Gastroesophageal sphincter (tissue), 4 donors: ENCODE data around the gene USP32. TPM values are rescaled to one million over a fixed set of nuclear protein-coding genes. Genes with fewer than 3 reads are reported as not detected.

Experiments
- ATAC-seq: fragments of 150-250 bp; one replicate; pipeline ENCODE4 v1.9.1; 2016; ENCODE audit warnings: mild to moderate bottlenecking, moderate library complexity
- H3K27ac ChIP-seq, 4 donors: fragments of 200-600 bp; sonication (generic) in 3 of 4; 1 replicate in 3 of 4; 2 replicates in 1 of 4; pipeline ENCODE4 v1.5.1; 2016 to 2019
- H3K27me3 ChIP-seq: fragments of 200-600 bp; sonication (generic); one replicate; pipeline ENCODE4 v1.5.1; 2019
- H3K36me3 ChIP-seq, 2 donors: fragments of 200-600 bp; sonication (generic); one replicate each; pipeline ENCODE4 v1.5.1; 2019; ENCODE audit warnings: control low read depth in 1 of 2
- H3K4me1 ChIP-seq, 3 donors: fragments of 200-600 bp; sonication (generic); 1 replicate in 2 of 3; 2 replicates in 1 of 3; pipeline ENCODE4 v1.5.1; 2016 to 2019; ENCODE audit warnings: control low read depth in 2 of 3
- H3K4me3 ChIP-seq, 2 donors: fragments of 200-600 bp; sonication (generic); one replicate each; pipeline ENCODE4 v1.5.1; 2019; ENCODE audit warnings: mild to moderate bottlenecking in 1 of 2, moderate library complexity in 1 of 2
- H3K9me3 ChIP-seq, 3 donors: fragments of 200-600 bp; sonication (generic); one replicate each; pipeline ENCODE4 v1.5.1; 2017 to 2019; ENCODE audit warnings: control low read depth in 2 of 3
- CTCF ChIP-seq, 4 experiments: fragments of 200-600 bp in 2 of 4; fragments of 450-650 bp in 2 of 4; sonication (generic) in 1 of 4; IDR thresholded peaks; one replicate each; pipeline ENCODE4 v1.5.1; 2017 to 2019; ENCODE audit warnings: antibody characterized with exemption in 4 of 4, mild to moderate bottlenecking in 2 of 4, moderate library complexity in 2 of 4
- EP300 ChIP-seq: sonication (generic); formaldehyde crosslinking; IDR thresholded peaks from one replicate; pipeline ENCODE4 v1.6.1; 2017; ENCODE audit warnings: antibody characterized with exemption, mild to moderate bottlenecking
- POLR2A ChIP-seq, 2 donors: fragments of 450-650 bp; IDR thresholded peaks; one replicate each; pipeline ENCODE4 v1.6.1; 2017; ENCODE audit warnings: antibody characterized with exemption in 2 of 2, mild to moderate bottlenecking in 2 of 2, moderate library complexity in 1 of 2
- POLR2AphosphoS5 ChIP-seq: sonication (generic); formaldehyde crosslinking; IDR thresholded peaks from one replicate; pipeline ENCODE4 v1.6.1; 2017; ENCODE audit warnings: antibody characterized with exemption
- WGBS, 2 donors: methylation state at CpG; one replicate each; pipeline ENCODE4 v1.1.5; 2018; ENCODE audit warnings: low coverage in 1 of 2; 5-methylcytosine and 5-hydroxymethylcytosine counted together
- total RNA-seq, 4 donors: library from RNA; depleted of rRNA; stranded (reverse); fragments of >200 nt; gene quantifications; one replicate each; pipeline ENCODE4 v1.1.0, GENCODE V29; 2016

The USP32 gene
- total RNA-seq, 4 donors from 2014 or later = 44.1 to 55.5 (median 51.4) TPM

- Histone ChIP-seq H3K9me3 (no peaks in the 10 kb centered on the region), H3K4me1 (no peaks in the 10 kb centered on the region), H3K27me3 (no peaks in the 10 kb centered on the region), H3K36me3 (peaks cover 0 to 65% of the 10 kb centered on the region in 2 donors), H3K27ac (no peak overlapping the region), H3K4me3 (no peak overlapping the region)
- ATAC-seq = no peak
- no peak for TF ChIP-seq EP300
- TF ChIP-seq POLR2AphosphoS5 = no peak
- no peak for TF ChIP-seq CTCF (IDR thresholded peaks at IDR 0.05)
- no peak for TF ChIP-seq POLR2A (IDR thresholded peaks at IDR 0.05)
Observed at GRCh38 chr17:60256174-60256573, 135.8 kb downstream of the USP32 start.

GRCh38 chr17:60253048-60253447, 138.9 kb downstream of the USP32 start:
- 83% methylated on average over 2 of the region's 2 CpGs for whole genome bisulfite sequencing, 2 donors
- no peak for ATAC-seq
- TF ChIP-seq EP300 (no peak), POLR2AphosphoS5 (no peak), CTCF (IDR thresholded peaks at IDR 0.05) (no peak), POLR2A (IDR thresholded peaks at IDR 0.05) (no peak)
- Histone ChIP-seq H3K4me1 (no peaks in the 10 kb centered on the region), H3K4me3 (no peak overlapping the region), H3K27me3 (no peaks in the 10 kb centered on the region), H3K27ac (no peak overlapping the region), H3K36me3 (peaks cover 0 to 67% of the 10 kb centered on the region in 2 donors), H3K9me3 (no peaks in the 10 kb centered on the region)

DNA sequence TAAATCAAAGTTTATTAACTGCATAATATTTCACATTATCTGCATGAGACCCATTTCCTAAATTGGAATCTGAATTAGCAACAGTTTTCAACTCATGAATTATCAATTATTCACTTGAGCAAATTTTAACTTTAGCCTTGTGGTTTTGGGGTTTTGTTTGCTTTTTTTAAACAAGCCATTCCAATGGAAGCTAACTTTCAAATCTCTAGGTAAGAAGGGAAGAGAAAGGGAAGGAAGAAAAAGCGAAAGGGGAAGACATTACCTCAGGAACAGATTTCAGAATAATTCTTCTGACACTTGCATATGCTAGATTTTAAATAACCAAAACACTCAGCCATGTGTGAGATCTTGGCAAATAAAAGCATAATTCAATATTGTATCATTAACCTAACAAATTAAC, 139.5 kb downstream of the USP32 start:
- Histone ChIP-seq H3K27me3 (no peaks in the 10 kb centered on the region), H3K36me3 (peaks cover 0 to 63% of the 10 kb centered on the region in 2 donors), H3K9me3 (no peaks in the 10 kb centered on the region), H3K4me1 (no peaks in the 10 kb centered on the region), H3K4me3 (no peak overlapping the region), H3K27ac (no peak overlapping the region)
- TF ChIP-seq POLR2AphosphoS5 = no peak
- no peak for TF ChIP-seq EP300
- TF ChIP-seq CTCF (IDR thresholded peaks at IDR 0.05) = no peak
- TF ChIP-seq POLR2A (IDR thresholded peaks at IDR 0.05) = no peak
- ATAC-seq = no peak
- WGBS, 2 donors = 88 to 100% methylated on average over 1 of the region's 1 CpG

- peaks cover 0 to 41% of the 10 kb centered on the region in 2 donors for H3K36me3 ChIP-seq
- no peaks in the 10 kb centered on the region for H3K9me3 ChIP-seq
- no peak overlapping the region for H3K4me3 ChIP-seq
- ATAC-seq = no peak
- no peaks in the 10 kb centered on the region for H3K27me3 ChIP-seq
- no peak overlapping the region for H3K27ac ChIP-seq
- TF ChIP-seq CTCF (IDR thresholded peaks at IDR 0.05) (no peak), EP300 (no peak), POLR2A (IDR thresholded peaks at IDR 0.05) (no peak), POLR2AphosphoS5 (no peak)
- no peaks in the 10 kb centered on the region for H3K4me1 ChIP-seq
Observed at GRCh38 chr17:60249290-60249826, 142.6 kb downstream of the USP32 start.

GRCh38 chr17:60248618-60249289, 143.2 kb downstream of the USP32 start:
- Histone ChIP-seq H3K36me3 (peaks cover 0 to 34% of the 10 kb centered on the region in 2 donors), H3K4me1 (no peaks in the 10 kb centered on the region), H3K27ac (no peak overlapping the region), H3K4me3 (no peak overlapping the region), H3K27me3 (no peaks in the 10 kb centered on the region), H3K9me3 (no peaks in the 10 kb centered on the region)
- ATAC-seq = no peak
- 77 to 92% methylated on average over 4 to 5 of the region's 5 CpGs for WGBS, 2 donors
- no peak for TF ChIP-seq POLR2AphosphoS5
- no peak for TF ChIP-seq POLR2A (IDR thresholded peaks at IDR 0.05)
- no peak for TF ChIP-seq CTCF (IDR thresholded peaks at IDR 0.05)
- no peak for TF ChIP-seq EP300
